Cerebellar cortex (tissue), 1 donor: Measurements from ENCODE around the gene HDAC8.

Experiments
- DNase-seq: peaks from one replicate; pipeline ENCODE4 v3.0.0-alpha.2; 2015; ENCODE audit warnings: low spot score

Gene HDAC8

DNA sequence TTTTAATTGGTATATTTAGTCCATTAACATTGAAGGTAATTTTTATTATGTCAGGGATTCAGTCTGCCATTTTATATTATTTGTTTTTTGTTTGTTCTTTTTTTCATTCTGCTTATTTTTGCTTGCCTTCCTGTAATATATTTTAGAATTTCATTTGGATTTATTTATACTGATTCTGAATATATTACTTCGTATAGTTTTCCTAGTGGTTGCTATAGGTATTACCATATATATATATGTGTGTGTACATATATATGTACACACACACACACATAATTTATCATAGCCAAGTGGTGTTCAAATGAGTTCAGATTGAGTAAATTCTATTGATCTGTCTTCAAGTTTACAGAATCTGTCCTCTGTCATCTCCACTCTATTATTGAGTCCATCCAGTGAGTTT lies 278.1 kb downstream of the HDAC8 start:
- no peak for DNase-seq

DNA sequence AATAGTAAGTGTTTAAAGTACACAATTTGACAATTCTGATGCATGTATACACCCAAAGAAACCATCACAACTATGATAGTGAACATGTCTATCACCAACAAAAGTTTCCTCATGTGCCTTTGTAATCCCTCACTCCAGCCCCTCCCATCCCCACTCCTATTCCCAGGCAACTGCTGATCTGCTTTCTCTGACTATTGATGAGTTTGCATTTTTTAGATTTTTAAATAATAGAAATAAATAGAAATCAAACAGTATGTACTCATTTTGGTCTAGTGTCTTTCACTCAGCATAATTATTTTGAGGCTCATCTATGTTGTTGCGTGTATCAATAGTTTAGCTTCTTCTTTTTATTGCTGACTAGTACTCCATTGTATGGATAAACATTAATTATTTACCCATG lies 290.3 kb downstream of the HDAC8 start:
- DNase-seq, result no peak

DNA sequence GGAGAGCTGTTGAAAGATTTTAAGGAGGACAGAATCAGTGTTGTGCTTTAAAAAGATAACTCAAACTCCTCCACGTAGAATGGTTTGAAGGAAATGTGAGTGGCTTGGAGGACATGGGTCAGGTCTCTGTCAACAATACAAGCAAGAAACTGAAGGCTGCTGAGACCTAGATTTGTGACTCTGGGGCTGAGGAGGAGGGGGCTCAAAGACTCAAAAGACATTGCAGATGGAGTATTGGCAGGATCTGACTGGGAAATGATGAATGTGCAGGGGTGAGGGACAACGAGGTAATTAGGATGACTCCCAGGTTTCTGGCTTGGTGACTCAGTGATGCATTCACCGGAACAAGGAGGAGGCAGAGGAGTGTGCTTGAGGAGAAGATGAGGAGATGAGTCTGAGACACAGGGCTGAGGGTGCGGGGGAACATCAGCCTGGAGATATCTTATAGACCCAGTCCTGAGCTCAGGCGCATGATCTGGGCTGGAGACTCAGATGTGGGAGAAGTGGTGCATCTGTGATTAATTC lies 292.3 kb downstream of the HDAC8 start:
- no peak for DNase-seq
